A673 (cell line): ENCODE data around the gene SHANK1.

ENCODE experiments used
- EZH2 ChIP-seq: fragments of 200-600 bp; sonication (generic); IDR thresholded peaks from 2 replicates; pipeline ENCODE4 v1.6.1; 2017; ENCODE audit warnings: borderline replicate concordance, low read depth, mild to moderate bottlenecking, mixed read lengths, antibody characterized with exemption, low read length; ENCODE audit not compliant: poor library complexity, severe bottlenecking
- TF ChIP-seq, protein P1 (sequence below): fragments of 300-800, 200-600 bp; sonication (generic); conservative IDR thresholded peaks from 2 replicates; pipeline ENCODE4 v1.5.1; 2017; ENCODE audit warnings: low read depth, mild to moderate bottlenecking, antibody characterized with exemption, low read length, moderate library complexity, mixed read lengths

DNA sequence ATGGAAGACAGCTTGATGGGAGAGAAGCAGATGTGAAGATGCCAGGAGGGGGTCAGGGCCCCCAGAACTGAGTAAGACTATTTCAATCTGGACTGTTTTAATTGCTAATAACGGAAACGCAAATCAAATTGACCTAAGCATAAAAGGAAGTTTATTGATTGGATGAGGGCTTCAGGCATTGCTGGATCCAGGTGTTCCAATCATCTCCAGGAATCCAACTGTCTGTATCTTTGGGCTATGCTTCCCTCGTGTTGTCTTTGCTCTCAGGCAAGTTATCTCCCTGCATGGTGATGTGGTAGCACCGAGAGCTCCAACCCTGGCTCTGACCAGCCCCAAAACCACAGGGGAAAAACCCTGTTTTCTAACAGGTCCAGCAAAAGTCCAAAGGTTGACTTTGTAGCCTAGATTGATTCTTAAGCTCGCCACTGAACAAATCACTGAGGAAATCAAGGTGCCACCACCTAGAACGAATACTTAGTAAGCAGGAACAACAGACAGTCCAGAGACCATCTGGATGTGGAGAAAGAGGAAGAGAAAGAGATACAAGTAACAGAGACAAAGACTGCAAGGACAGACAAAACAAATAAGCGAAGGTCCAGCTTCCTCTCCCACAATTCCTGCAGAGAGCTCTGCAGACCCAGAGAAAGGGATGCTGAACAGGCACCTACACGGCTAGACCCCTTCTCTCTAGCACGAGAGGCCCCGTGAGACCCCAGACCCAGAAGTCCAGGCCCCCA is 71.6 kb downstream of the SHANK1 start:
- TF ChIP-seq, protein P1, sequence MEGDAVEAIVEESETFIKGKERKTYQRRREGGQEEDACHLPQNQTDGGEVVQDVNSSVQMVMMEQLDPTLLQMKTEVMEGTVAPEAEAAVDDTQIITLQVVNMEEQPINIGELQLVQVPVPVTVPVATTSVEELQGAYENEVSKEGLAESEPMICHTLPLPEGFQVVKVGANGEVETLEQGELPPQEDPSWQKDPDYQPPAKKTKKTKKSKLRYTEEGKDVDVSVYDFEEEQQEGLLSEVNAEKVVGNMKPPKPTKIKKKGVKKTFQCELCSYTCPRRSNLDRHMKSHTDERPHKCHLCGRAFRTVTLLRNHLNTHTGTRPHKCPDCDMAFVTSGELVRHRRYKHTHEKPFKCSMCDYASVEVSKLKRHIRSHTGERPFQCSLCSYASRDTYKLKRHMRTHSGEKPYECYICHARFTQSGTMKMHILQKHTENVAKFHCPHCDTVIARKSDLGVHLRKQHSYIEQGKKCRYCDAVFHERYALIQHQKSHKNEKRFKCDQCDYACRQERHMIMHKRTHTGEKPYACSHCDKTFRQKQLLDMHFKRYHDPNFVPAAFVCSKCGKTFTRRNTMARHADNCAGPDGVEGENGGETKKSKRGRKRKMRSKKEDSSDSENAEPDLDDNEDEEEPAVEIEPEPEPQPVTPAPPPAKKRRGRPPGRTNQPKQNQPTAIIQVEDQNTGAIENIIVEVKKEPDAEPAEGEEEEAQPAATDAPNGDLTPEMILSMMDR, result no peak
- TF ChIP-seq EZH2, result no peak
